H7 (cell line): Measurements from ENCODE around the gene KATNB1. TPM values are rescaled to one million over a fixed set of nuclear protein-coding genes. Genes with fewer than 3 reads are reported as not detected.

ENCODE experiments used
- DNase-seq: peaks from one replicate; pipeline ENCODE4 v3.0.0; 2012
- H3K27me3 ChIP-seq: 2 replicates; pipeline ENCODE4 v1.6.0; 2011; ENCODE audit warnings: mild to moderate bottlenecking, low read length; ENCODE audit not compliant: control insufficient read depth, insufficient read depth
- H3K36me3 ChIP-seq: replicated peaks from 2 replicates; pipeline ENCODE4 v1.5.1; 2011; ENCODE audit warnings: low read length; ENCODE audit not compliant: control insufficient read depth, insufficient read depth
- H3K4me3 ChIP-seq: 2 replicates; pipeline ENCODE4 v1.5.1; 2011; ENCODE audit warnings: low read depth, mild to moderate bottlenecking, control low read depth, low read length, moderate library complexity; ENCODE audit not compliant: insufficient read depth
- total RNA-seq: library from RNA; depleted of rRNA; stranded (reverse); fragments of >200 nt; shearing (Covaris generic); gene quantifications from 2 replicates; pipeline ENCODE4 v1.2.3, GENCODE V29; 2014

KATNB1 gene
- total RNA-seq, 1 experiment from 2014 or later, result 80.6 TPM

DNA sequence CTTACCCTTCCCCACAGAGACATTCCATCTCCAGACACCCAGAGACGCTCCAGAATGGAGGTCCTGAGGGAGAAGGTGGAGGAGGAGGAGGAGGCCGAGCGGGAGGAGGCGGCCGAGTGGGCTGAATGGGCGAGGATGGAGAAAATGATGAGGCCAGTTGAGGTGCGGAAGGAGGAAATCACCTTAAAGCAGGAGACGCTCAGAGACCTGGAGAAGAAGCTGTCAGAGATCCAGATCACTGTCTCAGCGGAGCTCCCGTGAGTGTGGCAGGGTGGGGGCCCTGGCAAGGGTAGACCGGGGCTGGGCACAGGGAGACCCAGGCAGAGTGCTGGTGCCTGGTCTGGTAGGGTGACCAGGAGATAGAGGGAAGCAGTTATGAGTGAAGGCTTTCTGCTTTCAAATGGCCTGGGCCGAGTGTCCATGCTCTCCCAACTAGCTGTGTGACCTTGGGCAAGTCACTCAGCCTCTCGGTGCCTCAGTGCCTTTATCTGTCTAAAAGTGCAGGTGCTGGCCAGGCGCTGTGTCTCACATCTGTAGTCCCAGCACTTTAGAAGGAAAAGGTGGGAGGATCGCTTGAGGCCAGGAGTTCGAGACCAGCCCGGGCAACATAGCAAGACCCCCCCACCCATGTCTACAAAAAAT, 37.6 kb upstream of the KATNB1 start:
- no peak overlapping the region for H3K4me3 ChIP-seq
- H3K27me3 ChIP-seq, result no peaks in the 10 kb centered on the region
- no peaks in the 10 kb centered on the region for H3K36me3 ChIP-seq
- no peak for DNase-seq

DNA sequence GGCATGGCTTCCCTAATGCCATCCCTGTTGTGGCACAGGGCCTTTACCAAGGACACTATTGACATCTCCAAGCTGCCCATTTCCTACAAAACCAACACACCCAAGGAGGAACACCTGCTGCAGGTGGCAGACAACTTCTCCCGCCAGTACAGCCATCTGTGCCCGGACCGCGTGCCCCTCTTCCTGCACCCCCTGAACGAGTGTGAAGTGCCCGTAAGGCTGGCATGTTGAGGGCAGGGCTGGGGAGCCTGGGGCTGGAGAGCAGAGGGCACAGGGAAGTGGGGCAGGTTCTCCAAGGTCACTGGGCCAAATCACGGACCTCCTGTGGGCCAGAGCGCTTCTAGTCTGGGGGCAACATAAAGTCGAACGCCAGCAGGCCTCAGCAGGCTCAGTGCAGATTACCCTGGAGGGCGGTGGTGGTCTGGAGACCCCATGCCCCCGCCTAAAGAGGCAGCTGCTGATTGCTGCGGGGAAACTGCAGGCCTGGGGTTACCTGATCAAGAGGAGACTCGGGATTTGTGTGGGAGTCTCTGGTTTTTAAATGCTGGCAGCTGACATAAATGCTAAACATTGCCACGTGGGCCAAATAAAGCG, 36.7 kb upstream of the KATNB1 start:
- DNase-seq, result peak; percentile 24

DNA sequence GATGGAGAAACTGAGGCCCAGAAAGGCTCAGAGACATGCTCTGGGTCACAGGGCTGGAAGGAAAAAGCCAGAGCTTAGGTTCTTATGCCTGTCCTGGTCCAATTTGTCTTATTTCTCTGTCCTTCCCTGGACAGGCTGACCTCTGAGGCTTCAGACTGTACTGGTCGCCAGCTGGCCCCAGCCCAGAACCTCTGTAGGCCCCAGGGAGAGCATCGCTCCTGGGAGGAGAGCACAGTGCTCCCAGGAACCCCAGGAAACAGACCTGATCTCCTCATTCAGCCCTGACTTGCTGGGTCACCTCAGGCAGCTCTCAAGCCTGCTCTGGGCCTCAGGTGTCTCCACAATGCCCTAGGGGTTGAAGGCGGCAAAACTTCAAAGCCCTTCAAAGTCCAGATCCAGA, 36.1 kb upstream of the KATNB1 start:
- Histone ChIP-seq H3K27me3 (no peaks in the 10 kb centered on the region), H3K4me3 (no peak overlapping the region), H3K36me3 (no peaks in the 10 kb centered on the region)
- no peak for DNase-seq

More for the DNA sequence above, 36.7 kb upstream of the KATNB1 start:
- H3K27me3 ChIP-seq, result no peaks in the 10 kb centered on the region
- no peak overlapping the region for H3K4me3 ChIP-seq
- H3K36me3 ChIP-seq, result no peaks in the 10 kb centered on the region

DNA sequence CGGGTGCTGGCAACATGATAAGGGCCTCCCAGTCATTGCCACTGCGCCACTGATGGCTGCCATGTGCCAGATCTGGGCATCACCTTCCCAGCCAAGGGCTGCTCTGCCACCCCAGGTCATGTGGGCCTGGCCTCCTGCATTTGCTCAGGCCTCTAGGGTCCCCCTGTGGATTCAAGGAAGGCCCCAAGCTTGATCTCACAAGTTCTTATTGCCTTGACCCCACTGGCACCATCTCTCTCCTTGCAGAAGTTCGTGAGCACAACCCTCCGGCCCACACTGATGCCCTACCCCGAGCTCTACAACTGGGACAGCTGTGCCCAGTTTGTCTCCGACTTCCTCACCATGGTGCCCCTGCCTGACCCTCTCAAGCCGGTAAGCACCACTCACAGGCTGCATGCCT, 35.7 kb upstream of the KATNB1 start:
- Histone ChIP-seq H3K4me3 (no peak overlapping the region), H3K36me3 (no peaks in the 10 kb centered on the region), H3K27me3 (no peaks in the 10 kb centered on the region)
- no peak for DNase-seq

DNA sequence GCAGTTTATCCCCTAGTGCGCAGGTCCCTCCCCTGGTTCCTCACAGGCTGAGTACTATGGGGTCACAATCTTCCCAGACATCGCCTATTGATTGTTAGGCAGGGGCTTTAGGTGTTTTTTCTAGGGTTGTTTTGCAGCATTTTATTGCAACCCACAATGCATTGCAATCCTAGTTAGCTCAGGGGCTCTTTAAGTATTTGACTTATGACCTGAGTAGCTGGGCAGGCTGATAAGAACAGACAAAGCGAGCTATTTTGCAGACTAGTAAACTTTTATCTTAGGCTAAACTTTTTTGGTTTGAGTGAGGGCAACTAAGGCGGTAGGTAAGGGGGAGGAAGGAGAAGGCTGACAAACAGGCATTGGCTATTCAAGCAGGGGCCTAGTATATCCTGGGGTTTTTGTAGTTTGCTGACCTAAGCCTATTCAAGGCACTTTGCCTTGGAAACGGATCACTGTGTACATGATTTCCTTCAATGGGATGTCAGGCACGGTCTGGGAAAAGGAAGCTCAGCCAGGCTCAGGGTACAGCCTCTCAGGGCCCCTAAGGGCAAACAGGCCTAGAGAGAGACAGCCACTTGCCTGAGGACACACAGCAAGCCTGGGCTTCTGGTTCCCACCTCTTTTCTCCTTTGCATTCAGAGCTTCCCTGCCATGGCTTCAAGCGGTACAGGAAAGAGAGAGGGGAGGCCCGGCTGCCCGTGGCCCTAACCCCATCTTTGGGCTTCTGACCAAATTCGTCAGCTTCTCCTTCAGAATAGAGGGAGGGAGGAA, 34.6 kb upstream of the KATNB1 start:
- H3K4me3 ChIP-seq, result no peak overlapping the region
- no peaks in the 10 kb centered on the region for H3K36me3 ChIP-seq
- DNase-seq, result no peak
- H3K27me3 ChIP-seq, result no peaks in the 10 kb centered on the region

DNA sequence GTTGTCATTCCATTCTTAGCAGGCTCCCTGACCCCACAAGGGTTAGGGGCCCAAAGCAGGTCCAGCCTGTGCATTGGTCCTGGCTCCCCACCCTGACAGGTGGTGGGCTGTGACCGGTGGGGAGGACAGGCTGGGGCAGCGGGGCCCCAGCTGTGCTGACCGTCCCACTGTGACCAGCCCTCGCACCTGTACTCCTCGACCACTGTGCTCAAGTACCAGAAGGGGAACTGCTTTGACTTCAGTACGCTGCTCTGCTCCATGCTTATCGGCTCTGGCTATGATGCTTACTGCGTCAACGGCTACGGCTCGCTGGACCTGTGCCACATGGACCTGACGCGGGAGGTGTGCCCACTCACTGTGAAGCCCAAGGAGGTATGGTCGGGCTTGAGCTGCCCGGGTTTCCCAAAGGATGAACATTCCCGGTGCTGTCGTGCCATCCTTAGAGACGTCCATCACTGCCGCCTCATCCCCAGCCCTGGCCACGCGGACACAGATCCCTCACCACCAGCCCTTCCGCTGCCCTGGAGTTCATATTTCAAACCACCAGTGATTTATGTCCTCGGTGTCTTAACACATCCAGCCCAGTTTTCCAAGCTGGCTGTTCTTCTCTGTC, 33.7 kb upstream of the KATNB1 start:
- no peak overlapping the region for H3K4me3 ChIP-seq
- peak; percentile 22 for DNase-seq
- no peaks in the 10 kb centered on the region for H3K36me3 ChIP-seq
- H3K27me3 ChIP-seq, result no peaks in the 10 kb centered on the region

DNA sequence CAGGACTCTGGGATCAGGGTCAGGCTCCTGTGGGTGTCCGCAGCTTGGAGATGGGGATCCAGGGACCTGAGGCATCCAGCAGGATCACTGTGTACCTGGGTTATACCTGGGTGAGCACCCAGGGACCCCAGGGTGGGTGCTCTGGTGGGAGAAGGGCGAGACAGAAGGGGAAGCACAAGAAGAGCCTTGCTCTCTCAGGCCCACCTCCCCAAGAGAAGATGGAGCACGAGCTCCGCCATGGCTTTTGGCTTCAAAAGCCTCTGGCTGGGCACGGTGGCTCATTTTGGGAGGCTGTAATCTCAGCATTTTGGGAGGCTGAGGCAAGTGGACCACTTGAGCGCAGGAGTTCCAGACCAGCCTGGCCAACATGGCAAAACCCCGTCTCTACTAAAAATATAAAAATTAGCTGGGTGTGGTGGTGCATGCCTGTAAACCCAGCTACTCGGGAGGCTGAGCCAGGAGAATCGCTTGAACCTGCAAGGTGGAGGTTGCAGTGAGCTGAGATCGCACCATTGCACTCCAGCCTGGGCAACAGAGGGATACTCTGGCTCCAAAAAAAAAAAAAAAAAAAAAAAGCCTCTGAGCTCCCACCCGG, 32.1 kb upstream of the KATNB1 start:
- no peak for DNase-seq
- Histone ChIP-seq H3K4me3 (no peak overlapping the region), H3K36me3 (no peaks in the 10 kb centered on the region), H3K27me3 (no peaks in the 10 kb centered on the region)

DNA sequence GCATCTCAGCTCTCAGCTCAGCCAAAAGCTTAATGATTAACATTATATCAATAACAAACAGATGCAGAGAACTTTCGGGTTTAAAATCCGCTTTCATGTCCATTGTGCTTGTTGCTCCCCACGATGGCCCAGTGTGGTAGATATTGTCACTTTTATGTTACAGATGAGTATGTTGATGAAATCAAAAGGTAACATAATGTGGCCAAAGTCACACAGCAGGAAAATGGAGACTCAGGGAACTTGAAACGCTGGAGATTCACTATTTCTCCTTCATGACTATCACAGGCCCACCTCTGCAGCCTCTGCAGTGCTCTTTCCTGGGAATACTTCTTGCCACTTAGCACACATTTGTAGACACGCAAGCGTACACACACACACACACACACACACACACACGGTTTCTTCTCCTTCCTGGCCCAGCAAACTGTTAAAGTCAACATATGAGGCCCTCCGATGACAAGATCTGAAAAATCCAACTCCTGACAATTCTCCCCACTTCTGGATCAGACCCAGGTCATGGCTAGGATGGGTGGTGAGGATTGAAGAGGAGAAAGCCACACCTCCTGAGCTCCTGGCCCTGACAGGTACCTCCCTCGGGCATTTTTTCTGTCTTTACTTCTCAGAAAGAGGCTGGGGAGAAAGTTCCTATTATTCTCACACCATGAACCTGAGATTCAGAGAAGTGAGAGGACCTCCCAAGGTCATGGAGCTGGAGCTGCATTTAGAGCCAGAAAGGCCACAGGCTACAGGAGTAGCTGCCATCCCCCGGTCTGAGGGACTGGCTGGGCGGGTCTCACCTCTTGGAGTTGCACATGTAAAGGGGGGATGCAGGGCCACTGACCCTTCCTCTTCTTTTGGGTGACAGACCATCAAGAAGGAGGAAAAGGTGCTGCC, 31.3 kb upstream of the KATNB1 start:
- peak; percentile 33 for DNase-seq
- no peaks in the 10 kb centered on the region for H3K27me3 ChIP-seq

DNA sequence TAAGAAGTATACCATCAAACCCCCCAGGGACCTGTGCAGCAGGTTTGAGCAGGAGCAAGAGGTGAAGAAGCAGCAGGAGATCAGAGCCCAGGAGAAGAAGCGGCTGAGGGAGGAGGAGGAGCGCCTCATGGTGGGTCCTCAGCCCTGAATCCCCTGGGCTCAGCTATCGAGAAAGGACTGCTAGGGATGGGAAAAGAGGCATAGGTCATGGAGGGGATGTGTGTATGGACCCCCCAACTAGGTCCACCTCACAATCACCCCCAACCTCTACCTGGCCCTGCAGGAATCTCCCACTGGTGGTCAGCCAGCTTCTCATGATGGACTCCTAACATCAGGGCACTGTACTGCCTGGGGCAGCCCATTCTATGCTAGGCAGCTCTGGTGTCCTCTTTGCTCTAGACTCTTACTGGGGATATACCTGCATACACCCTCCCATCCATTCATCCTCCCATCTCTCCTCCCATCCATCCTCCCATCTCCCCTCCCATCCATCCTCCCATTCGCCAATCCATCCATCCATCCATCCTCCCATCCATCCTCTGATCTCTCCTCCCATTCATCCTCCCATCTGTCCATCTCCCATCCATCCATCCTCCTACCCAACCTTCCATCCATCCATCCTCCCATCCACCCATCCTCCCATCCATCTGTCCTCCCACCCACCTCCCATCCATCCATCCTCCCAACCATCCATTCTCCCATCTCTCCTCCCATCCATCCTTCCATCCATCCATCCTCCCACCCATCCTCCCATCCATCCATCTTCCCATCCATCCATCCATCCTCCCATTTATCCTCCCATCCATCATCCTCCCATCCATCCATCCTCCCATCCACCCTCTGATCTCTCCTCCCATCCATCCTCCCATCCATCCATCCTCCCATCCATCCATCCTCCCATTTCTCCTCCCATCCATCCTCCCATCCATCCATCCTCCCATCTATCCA, 30.4 kb upstream of the KATNB1 start:
- H3K36me3 ChIP-seq, result no peaks in the 10 kb centered on the region
- H3K27me3 ChIP-seq, result no peaks in the 10 kb centered on the region
- H3K4me3 ChIP-seq, result no peak overlapping the region
- DNase-seq, result no peak

More for the DNA sequence above, 31.3 kb upstream of the KATNB1 start:
- H3K36me3 ChIP-seq, result no peaks in the 10 kb centered on the region
- no peak overlapping the region for H3K4me3 ChIP-seq

DNA sequence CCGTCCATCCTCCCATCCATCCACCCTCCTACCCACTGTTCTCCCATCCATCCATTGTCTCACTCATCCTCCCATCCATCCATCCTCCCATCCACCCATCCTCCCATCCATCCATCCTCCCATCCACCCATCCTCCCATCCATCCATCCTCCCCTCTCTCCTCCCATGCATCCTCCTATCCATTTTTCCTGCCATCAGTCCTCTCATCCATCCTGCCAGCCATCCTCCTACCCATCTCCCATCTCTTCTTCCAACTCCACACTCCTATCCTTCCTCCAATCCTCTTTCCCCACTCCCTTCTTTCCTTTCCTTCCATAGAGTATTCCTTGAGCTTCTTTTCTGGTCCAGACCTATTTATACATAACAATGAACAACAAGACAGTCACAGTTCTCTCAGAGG, 28.9 kb upstream of the KATNB1 start:
- Histone ChIP-seq H3K36me3 (no peaks in the 10 kb centered on the region), H3K27me3 (no peaks in the 10 kb centered on the region), H3K4me3 (no peak overlapping the region)
- no peak for DNase-seq

DNA sequence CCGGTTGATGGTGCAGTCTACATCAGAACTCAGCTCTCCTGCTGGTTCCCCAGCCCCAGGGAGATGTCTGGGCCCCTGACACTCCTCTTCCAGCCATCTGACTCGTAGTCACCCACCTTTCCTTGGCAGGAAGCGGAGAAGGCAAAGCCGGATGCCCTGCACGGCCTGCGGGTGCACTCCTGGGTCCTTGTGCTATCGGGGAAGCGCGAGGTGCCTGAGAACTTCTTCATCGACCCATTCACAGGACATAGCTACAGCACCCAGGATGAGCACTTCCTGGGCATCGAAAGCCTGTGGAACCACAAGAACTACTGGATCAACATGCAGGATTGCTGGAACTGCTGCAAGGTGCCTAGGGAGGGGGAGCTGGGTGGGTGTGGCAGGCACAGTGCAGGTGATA, 28.2 kb upstream of the KATNB1 start:
- Histone ChIP-seq H3K27me3 (no peaks in the 10 kb centered on the region), H3K4me3 (no peak overlapping the region), H3K36me3 (no peaks in the 10 kb centered on the region)
- no peak for DNase-seq

DNA sequence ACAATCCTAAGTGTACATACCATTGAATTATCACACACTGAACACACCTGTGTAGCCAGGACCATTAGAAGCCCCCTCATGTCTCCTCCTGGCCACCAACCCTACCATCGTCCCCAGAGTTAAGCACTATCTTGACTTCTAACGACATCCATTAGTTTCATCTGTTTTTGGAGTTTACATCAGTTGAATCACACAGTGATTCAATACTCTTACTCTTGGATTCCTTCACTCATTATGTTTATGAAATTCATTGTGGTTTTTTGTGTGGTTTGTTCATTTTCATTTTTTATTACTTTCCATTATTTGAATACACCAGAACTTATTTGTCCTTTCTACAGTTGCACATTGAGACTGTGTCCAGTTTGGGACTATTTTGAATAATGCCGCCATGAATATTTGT, 27.4 kb upstream of the KATNB1 start:
- no peak for DNase-seq
- Histone ChIP-seq H3K36me3 (no peaks in the 10 kb centered on the region), H3K27me3 (no peaks in the 10 kb centered on the region)

DNA sequence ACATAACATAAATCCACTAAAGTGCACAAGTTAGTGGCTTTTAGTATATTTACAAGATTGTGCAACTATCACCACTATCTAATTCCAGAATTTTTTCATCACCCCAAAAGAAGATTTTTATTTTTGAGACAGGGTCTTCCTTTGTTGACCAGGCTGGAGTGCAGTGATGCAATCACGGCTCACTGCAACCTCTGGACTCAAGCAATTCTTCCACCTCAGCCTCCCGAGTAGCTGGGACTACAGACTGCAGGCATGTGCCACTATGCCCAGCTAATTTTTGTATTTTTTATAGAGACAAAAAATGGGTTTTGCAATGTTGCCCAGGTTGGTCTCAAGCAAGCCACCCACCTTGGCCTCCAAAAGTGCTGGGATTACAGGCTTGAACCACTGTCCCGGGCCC, 25.9 kb upstream of the KATNB1 start:
- no peak for DNase-seq
- H3K4me3 ChIP-seq, result no peak overlapping the region
- no peaks in the 10 kb centered on the region for H3K27me3 ChIP-seq
- H3K36me3 ChIP-seq, result no peaks in the 10 kb centered on the region

More for the DNA sequence above, 27.4 kb upstream of the KATNB1 start:
- no peak overlapping the region for H3K4me3 ChIP-seq
